Prostate gland (tissue), 2 donors: ENCODE results near the gene GNRH2. TPM values are rescaled to one million over a fixed set of nuclear protein-coding genes. Genes with fewer than 3 reads are reported as not detected.
"Not testable (repeated sequence)": the region's sequence is repeated elsewhere in the genome, so short reads cannot be mapped to it uniquely, and the experiment has no call there.

Source experiments
- DNase-seq: peaks from one replicate; pipeline ENCODE4 v3.0.0-alpha.2; 2019; ENCODE audit warnings: low spot score
- H3K27ac ChIP-seq, 2 donors: fragments of 200-600 bp; sonication (generic); 2 replicates each; pipeline ENCODE4 v1.5.1; 2017 to 2019
- H3K27me3 ChIP-seq: fragments of 200-600 bp; sonication (generic); replicated peaks from 2 replicates; pipeline ENCODE4 v1.5.1; 2019; ENCODE audit not compliant: insufficient read depth
- H3K36me3 ChIP-seq, 2 donors: fragments of 200-600 bp; sonication (generic); 1 replicate in 1 of 2; 2 replicates in 1 of 2; pipeline versions ENCODE4 v1.5.1 to v1.8.1; 2017 to 2019
- H3K4me1 ChIP-seq: fragments of 200-600 bp; sonication (generic); replicated peaks from 2 replicates; pipeline ENCODE4 v1.5.1; 2019
- H3K4me3 ChIP-seq, 2 donors: fragments of 200-600 bp; sonication (generic); 2 replicates each; pipeline ENCODE4 v1.5.1; 2017 to 2019
- H3K9me3 ChIP-seq: fragments of 200-600 bp; sonication (generic); 2 replicates; pipeline ENCODE4 v1.5.1; 2017
- CTCF ChIP-seq, 4 experiments: fragments of 200-600 bp in 2 of 4; fragments of 450-650 bp in 2 of 4; sonication (generic) in 2 of 4; IDR thresholded peaks; 1 replicate in 3 of 4; 2 replicates in 1 of 4; pipeline ENCODE4 v1.5.1; 2016 to 2019; ENCODE audit warnings: antibody characterized with exemption in 4 of 4, mild to moderate bottlenecking in 2 of 4, moderate library complexity in 2 of 4
- POLR2A ChIP-seq: fragments of 450-650 bp; IDR thresholded peaks from one replicate; pipeline ENCODE4 v1.6.1; 2016; ENCODE audit warnings: antibody characterized with exemption, mild to moderate bottlenecking
- POLR2AphosphoS5 ChIP-seq: sonication (generic); formaldehyde crosslinking; IDR thresholded peaks from one replicate; pipeline ENCODE4 v1.6.1; 2017; ENCODE audit warnings: antibody characterized with exemption
- WGBS: methylation state at CpG from one replicate; pipeline ENCODE4 v1.1.5; 2018; 5-methylcytosine and 5-hydroxymethylcytosine counted together
- intact Hi-C: fragments of 100-400 bp; cut with DNase I; formaldehyde crosslinking; loops from one replicate; pipeline ENCODE4 v1.14.2; 2022
- total RNA-seq, 2 donors: library from RNA; depleted of rRNA; stranded (reverse); fragments of >200 nt; gene quantifications; one replicate each; pipeline ENCODE4 v1.1.0, GENCODE V29; 2016

Gene GNRH2
- total RNA-seq, 2 donors from 2014 or later: not detected

- no peaks in the 10 kb centered on the region for H3K4me1 ChIP-seq
- no peak overlapping the region for H3K4me3 ChIP-seq
- TF ChIP-seq CTCF (IDR thresholded peaks at IDR 0.05) (no peak), POLR2A (no peak)
- DNase-seq: no peak
- H3K9me3 ChIP-seq: no peaks in the 10 kb centered on the region
- no peaks in the 10 kb centered on the region for H3K36me3 ChIP-seq
- intact Hi-C loops: loop anchor here (5.0 to 10.0 kb wide), 2 partner anchors 53 to 255 kb away; no protein-coding TSS in a partner anchor
- H3K27me3 ChIP-seq: no peaks in the 10 kb centered on the region
- 88% methylated on average over 3 of the region's 3 CpGs for WGBS
- H3K27ac ChIP-seq: no peak overlapping the region
Measured at GRCh38 chr20:3059489-3059888, 16.1 kb downstream of the GNRH2 start.

- 80% methylated on average over 6 of the region's 6 CpGs for WGBS
- H3K36me3 ChIP-seq, H3K4me1 ChIP-seq, H3K27me3 ChIP-seq, H3K27ac ChIP-seq, intact Hi-C loops, H3K9me3 ChIP-seq, H3K4me3 ChIP-seq, DNase-seq: not testable (repeated sequence)
Measured at GRCh38 chr20:3064119-3064518, 20.7 kb downstream of the GNRH2 start.

GRCh38 chr20:3067139-3068014 lies 24.0 kb downstream of the GNRH2 start:
- DNase-seq: no peak
- Histone ChIP-seq H3K9me3 (no peaks in the 10 kb centered on the region), H3K4me1 (no peaks in the 10 kb centered on the region), H3K36me3 (no peaks in the 10 kb centered on the region), H3K27ac (no peak overlapping the region), H3K4me3 (no peak overlapping the region), H3K27me3 (no peaks in the 10 kb centered on the region)
- WGBS: 80% methylated on average over 23 of the region's 23 CpGs
- intact Hi-C loops: no loop called here
- TF ChIP-seq CTCF (IDR thresholded peaks at IDR 0.05): no peak
- TF ChIP-seq POLR2AphosphoS5: no peak
- TF ChIP-seq POLR2A: no peak

- Histone ChIP-seq H3K4me3 (no peak overlapping the region), H3K9me3 (no peaks in the 10 kb centered on the region), H3K36me3 (no peaks in the 10 kb centered on the region), H3K4me1 (no peaks in the 10 kb centered on the region), H3K27ac (no peak overlapping the region), H3K27me3 (no peaks in the 10 kb centered on the region)
- intact Hi-C loops: no loop called here
- DNase-seq: no peak
- TF ChIP-seq POLR2AphosphoS5: no peak
- TF ChIP-seq CTCF (IDR thresholded peaks at IDR 0.05): no peak
- no peak for TF ChIP-seq POLR2A
- 78% methylated on average over 8 of the region's 8 CpGs for WGBS
Measured at GRCh38 chr20:3068075-3068474, 24.7 kb downstream of the GNRH2 start.

- H3K27me3 ChIP-seq: no peaks in the 10 kb centered on the region
- H3K4me3 ChIP-seq: no peak overlapping the region
- 87% methylated on average over 8 of the region's 8 CpGs for WGBS
- H3K4me1 ChIP-seq: no peaks in the 10 kb centered on the region
- intact Hi-C loops: no loop called here
- TF ChIP-seq CTCF (IDR thresholded peaks at IDR 0.05): no peak
- no peak for TF ChIP-seq POLR2AphosphoS5
- no peak for TF ChIP-seq POLR2A
- H3K27ac ChIP-seq: no peak overlapping the region
- H3K9me3 ChIP-seq: no peaks in the 10 kb centered on the region
- no peaks in the 10 kb centered on the region for H3K36me3 ChIP-seq
- no peak for DNase-seq
Measured at GRCh38 chr20:3068986-3069900, 25.8 kb downstream of the GNRH2 start.
